Hepatic stellate cell (primary cell): ENCODE results near the gene SH3BGR.
"Not testable (repeated sequence)": the region's sequence is repeated elsewhere in the genome, so short reads cannot be mapped to it uniquely, and the experiment has no call there.

Source experiments
- DNase-seq: peaks from one replicate; pipeline ENCODE4 v3.0.0; 2011; ENCODE audit warnings: low spot score

SH3BGR gene

DNA sequence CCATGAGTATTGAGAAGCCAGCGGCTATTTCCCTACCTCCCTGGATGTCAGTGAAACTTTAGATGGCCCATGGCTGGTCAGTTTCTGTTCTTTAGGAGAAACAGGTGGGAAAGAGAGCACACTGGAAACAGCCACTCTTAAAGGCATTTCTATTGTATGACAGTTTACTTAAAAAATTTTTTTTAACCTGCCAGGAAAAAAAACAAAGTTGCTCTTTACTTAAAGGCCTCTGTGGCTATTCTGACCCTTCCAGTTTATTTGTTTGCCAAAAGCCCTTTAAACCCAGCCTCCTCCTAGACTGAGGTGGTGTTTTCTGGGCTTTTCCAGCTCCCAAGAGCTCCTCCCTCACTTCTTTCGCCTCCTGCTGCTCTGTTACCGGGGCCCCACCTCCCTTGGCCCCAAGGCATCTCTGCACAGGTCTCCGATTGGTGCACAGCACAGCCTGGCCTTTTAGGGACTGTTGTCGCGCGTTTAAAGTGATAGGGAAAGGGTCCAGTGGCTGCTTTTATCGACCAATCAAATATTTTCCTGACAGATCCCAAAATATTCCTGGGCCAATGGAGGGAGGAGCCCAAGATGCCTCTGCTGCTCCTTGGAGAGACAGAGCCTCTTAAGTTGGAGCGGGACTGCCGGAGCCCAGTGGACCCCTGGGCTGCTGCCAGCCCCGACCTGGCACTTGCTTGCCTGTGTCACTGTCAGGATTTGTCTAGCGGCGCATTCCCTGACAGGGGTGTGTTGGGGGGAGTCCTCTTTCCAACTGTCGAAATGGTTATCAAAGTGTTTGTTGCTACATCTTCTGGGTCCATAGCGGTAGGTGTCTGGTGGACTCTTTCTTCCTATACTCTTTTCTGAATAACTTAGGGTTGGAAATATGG, at the start of gene SH3BGR:
Gene SH3BGR, plus strand, starts transcription at position 639 of the 875 bp plus-strand sequence. Its CDS starts 127 bp downstream, at position 766.
- no peak for DNase-seq

DNA sequence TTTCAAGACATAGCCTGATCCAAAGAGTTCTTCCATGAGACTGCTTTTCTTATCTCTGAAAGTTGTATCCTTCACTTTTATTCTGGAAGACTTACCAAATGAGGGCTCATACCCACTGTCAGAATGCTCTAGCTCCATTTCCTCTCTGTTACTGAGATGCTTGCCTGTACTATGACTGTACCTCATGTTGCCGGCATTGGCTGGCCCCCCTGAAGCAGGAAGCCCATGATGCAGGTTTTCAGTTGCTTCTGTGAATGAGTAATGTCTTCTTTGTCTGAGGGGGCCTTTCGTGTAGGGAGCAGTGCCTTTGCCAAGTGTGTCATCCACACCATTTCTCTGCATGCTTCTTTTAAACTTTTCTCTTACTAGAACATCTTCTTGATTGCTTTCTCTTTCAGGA, 45.7 kb upstream of the SH3BGR start:
- DNase-seq: no peak

DNA sequence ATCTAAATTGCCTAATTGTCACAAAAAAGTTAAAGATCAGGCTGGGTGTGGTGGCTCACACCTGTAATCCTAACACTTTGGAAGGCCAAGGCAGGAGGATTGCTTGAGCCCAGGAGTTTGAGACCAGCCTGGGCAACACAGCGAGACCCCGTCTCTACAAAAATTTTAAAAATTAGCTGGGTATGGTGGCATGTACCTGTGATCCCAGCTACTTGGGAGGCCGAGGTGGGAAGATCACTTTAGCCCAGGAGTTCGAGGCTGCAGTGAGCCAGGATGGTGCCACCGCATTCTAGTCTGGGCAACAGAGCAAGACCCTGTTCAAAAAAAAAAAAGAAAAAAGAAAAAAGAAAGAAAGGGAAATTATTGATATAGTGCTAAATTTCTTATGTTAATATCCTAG, 32.6 kb upstream of the SH3BGR start:
- DNase-seq: not testable (repeated sequence)

DNA sequence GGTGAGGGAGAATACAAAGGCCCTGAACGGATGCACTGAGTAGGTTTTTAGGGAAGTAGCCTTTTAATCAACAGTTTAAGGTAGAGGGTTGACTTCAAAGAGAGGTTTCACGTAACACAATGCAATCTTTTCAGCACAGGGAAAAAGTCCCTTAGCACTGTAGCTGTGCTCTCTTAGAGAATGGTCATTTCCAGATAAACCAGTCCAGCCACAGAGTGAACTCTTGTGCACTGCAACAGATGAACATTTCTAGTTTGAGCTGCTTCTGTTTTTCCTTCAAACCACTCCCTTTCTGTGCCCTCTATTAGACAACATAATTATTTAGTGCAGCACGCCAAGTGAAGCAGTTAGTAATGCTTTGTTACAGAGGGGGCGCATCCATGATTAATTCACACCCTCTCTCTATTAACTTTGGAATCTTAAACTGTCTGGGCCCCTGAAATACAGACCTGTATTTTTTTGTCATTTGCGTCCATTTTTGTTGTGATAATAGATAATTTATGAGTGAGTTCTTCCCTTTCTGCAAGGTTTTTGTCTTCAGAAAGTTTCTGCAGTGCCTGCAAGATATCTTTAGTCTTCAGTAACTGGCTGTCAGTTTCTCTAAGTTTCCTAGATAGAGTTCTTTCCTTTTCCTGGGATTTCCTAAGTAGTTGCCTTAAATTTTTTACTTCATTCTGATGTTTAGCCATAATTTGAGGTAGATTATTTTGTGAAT, 29.1 kb upstream of the SH3BGR start:
- no peak for DNase-seq

DNA sequence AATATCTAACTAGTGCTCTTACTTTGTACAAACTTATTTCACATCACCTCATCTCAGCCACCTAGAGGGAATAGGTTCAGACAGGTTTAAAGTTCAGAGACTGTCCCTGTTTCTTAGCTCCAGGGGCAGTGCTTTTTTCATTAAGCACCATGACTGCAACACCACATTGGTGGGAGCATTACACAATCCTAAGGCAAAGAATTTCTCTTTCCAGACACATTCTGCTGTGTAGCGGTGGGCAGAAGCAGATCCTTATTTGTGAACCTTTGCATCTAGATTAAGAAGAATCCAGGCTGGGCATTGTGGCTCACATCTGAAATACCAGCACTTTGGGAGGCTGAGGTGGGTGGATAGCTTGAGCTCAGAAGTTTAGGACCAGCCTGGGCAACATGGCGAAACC, 22.3 kb upstream of the SH3BGR start:
- no peak for DNase-seq

DNA sequence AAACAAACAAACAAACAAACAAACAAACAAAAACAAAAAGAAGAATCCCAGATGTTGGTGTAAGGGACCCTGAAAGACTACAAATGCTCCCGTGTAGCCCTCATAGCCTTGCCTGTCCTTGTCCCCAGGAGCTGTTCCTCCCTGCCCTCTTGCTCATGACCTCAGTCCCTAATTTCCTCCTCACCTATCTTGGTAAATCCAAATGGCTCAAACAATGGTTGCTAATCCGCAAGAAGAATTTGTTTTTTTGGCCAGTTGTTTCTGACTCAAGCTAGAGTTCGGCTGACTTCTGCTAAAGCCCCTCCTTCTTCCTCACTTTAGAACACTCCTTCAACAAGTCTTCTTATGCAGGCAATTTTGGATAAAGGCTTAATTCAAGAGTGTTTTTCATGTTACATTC, 21.8 kb upstream of the SH3BGR start:
- DNase-seq: no peak

DNA sequence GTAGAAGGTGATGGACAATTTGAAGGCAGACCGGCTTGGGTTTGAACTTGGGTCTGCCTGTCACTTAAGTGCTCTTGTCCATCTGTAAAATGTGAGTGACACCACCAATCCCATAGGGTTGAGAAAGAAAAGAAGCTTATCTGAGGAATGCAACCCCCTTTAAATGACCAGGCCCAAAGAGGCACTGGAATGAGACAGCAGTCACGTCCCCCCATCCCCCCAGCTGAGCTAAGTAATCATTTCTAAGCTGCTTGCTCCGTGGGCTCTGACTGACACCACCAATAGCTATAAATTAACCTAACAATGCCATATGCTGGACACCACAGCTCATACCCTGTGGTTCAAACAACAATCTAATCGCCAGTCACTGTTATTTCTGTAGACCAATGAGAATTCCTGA, 21.3 kb upstream of the SH3BGR start:
- no peak for DNase-seq

DNA sequence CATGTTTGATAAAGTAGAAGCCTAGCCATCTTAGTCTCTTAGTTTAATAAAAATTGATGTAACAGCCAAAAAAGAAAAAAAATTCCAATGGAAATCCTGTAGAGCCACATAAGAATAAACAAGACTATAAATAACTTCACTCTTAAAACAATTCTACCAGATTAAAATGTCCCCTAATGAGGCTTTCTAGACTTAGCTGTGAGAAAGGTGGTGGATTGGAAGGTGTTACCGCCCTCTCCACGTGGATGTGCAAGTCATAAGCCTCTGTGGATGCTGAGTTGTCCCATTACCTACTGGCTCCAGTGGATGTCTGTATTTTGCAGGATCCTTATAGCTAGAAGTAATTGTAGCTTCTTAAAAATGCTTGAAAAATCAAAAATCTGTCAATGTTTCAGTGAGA, 20.8 kb upstream of the SH3BGR start:
- no peak for DNase-seq

DNA sequence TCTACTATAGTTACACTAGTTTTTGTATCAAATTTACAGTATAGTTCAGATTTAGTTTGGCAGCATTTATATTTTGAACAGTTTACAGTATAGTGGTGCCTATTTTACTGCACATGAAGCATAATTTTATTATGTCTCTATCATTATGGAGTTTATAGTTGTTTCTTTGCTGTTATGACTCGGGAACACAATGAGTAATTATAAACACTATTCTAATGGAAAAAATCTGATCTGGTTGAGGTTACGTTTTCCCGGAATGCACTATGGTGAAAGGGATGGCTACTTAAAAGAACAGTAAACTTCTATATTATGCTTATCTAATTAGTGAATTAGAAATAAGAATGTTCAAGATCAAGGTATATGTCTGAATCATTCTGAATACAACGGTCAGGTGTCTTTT, 16.8 kb upstream of the SH3BGR start:
- DNase-seq: no peak

DNA sequence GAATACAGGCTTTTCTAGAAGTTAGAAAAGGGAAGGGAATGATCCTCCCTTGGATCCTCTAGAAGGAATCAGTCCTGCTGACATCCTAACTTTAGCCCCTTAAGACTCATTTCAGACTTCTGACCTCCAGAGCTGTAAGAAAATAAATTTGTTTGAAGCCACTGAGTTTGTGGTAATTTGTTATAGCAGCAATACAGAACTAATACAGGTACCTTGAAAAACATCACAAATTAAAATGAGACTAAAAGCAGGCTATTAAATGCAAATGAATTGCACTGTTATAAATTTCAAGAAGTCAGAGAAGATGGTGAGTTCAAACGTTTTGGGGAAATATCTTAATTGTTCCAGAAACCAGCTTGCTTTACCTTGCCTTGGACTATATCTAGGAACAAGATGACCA, 12.5 kb upstream of the SH3BGR start:
- DNase-seq: no peak

DNA sequence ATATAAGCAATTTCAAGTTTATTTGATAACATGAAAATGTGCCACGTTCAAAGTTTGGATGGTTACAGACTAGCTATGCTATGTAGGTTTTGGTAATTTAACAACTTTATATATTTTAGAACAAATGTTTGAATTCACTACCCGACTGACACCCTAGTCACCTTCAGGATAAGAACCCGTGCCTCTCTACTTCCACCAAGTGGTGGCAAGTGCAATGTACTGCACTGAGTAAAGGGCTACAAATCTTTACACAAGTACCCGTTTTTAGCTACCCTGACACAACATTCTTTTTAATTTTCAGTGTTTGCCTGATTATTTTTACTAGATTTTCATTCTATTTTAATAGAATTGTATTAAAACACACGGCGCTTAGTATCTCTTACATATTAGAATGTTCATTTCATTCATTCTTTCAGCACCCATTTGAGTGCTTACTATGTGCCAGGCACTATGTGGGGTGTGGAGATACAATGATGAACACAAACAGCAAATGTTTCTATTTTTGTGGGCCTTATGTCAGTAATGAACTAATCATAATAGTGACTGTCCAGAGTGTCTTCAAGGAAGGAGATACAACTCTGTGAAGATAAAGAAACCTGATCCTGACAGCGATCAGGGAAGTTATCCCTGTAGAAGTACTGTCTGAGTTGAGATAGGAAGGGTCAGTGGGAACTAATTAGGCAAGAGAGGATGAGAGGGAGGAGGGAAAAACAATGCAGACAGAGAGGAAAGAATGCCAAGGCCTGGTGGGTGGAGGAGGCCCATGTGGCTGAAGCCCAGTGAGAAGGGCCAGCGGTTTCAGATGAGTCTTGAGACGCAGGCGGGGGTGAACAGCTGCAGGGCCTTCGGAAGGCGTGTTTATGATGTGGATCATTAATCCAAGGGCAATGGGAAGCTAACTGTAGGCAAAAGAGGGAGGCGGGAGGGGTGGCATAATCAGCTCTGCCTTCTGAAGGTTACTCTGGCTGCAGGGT, 10.0 kb upstream of the SH3BGR start:
- DNase-seq: peak; percentile 53

DNA sequence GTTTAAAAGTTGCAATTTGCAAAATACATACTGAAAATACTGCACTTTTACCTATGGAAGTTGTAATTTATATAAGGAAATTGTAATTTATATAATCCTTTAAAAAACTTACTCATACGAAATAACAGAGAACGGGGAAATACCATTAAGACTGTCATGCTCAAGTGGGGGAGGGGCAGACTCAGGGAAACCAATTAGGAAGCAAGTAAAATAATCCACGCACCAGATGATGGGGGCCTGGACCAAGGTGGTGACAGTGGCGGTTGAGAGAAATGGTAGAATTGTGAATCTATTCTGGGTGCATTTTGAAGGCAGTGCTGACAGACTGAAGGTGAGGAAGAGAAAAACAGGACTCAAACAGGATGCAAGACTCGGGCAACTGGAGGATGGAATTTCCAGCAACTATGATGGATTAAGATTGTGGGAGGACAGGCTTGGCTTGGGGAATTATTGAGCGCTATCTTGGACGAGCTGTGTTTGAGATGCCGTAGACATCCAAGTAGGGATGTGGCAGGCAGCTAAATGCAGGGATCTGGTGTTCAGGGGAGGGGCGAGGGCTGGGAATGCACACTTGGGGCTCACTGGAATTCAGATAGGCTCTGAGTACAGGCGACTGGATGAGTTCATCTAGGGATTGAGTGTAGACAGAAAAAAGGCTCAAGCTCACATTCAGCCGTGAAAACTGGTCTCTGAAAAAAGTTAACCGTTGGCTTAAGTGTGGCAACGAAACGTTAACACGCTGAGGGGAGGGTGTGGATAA, 7.2 kb upstream of the SH3BGR start:
- DNase-seq: peak; percentile 50

DNA sequence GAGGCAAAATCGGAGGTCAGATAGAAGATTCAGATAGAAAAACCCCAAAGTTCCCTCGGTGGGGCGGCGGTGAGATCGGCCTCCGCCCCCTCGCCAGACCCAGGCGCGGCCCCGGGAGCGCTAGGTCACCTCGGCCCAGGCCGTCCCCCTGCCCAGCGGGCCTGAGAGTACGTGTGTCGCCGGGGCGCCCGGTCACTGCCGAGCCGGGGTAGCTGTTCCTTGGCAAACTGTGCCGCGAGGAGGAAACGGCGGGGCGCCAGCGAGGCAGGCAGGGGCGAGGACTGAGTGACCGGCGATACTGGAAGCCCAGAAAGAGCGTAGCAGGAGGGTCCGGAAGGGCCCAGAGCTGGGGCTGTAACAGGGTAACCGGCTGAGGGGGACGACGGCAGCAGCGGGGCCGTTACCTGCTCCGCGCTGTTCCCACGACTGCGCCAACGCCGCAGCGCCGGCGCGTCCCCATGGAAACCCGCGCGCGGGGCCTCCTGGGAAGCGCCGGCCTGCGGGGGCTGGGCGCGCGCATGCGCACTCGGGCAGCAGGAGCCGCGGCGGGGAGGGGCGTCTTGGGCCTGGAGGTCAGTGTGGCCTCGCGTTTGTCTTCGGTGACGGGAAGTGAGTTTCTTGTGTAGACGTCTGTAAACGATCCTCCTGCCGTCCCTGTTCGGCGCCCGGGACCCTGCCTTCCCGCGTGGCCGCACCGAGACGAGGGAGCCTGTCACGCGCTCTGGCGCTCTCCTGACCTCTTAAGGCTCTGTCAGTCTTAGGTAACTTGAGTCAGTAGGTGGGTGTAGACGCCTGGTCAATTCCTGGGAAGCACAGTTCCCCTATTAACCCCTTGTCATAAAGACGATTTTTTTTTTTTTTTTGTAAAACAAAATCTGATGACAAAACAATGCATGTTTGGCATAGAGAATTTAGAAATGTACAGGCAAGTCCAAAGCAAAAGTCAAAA, 6.2 kb upstream of the SH3BGR start, which contains the start of gene LCA5L:
Gene LCA5L, minus strand, starts transcription at position 458 of the 949 bp plus-strand sequence. CDS start 17,285 bp downstream, outside the sequence.
- peak; percentile 94 for DNase-seq

DNA sequence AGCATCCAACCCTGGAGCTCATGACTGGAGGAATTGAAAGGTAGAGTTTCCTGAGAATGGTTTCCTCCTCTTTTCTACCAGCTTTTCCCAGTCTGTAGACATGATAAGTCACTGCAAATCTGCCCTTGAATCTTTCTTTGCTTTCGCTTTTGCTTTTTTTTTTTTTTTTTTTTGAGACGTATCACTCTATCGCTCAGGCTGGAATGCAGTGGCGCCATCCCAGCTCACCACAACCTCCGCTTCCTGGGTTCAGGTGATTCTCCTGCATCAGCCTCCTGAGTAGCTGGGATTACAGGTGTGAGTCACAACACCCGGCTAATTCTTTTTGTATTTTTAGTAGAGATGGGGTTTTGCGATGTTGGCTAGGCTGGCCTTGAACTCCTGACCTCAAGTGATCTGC, 4.5 kb upstream of the SH3BGR start:
- no peak for DNase-seq

DNA sequence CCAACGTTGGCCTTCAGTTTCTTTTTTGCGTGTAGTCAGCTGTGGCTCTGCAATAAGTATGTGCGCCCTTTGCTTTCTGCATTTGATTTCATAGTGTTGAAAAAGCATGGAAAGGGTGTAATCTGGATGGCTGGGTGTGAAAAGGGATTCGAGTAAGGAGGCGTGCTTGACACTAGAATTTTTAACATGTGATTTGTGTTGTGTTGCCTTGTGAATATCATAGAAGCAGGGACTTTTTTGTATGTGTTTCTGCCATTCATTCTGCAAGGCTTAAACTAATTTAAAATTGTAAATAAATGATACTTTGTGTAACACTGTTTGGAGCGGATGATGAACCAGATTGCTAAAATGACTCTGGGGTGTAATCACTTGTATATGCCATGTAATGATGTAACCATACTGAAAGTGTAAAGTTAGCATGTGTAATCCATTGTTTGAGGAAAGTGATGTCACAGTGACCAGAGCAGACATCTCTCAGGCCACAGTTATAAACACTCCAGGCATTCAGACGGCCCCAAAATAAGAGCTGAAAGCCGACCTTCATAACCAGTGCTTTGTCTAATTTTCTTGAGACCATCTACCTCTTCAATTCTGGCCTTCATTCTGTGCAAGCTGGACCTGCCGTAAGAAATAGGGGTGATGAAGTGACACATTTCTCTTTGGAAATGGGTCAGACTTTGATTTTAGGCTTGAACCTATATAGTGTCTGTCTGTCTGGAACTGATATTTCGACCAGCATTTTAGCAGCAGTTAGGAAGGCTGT, 618 bp downstream of the SH3BGR start:
- DNase-seq: no peak

DNA sequence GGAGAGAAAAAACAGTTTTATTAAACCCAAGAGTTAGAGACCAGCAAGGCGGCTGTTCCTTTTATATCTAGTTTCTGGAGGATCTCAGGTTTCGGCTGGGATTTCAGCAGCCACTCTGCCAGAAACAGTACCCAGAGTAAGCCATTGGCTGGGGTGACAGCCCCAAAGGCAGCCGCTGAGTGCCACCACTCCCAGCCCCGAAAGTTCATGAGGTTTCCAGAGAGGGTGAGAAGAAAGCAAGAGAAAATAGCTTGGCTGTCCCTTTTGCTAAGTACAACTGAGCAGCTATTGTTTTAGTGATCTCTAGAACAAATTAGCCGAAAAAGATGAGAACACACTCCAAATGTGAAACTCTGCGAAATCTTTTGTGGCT, 1.2 kb downstream of the SH3BGR start:
- no peak for DNase-seq

DNA sequence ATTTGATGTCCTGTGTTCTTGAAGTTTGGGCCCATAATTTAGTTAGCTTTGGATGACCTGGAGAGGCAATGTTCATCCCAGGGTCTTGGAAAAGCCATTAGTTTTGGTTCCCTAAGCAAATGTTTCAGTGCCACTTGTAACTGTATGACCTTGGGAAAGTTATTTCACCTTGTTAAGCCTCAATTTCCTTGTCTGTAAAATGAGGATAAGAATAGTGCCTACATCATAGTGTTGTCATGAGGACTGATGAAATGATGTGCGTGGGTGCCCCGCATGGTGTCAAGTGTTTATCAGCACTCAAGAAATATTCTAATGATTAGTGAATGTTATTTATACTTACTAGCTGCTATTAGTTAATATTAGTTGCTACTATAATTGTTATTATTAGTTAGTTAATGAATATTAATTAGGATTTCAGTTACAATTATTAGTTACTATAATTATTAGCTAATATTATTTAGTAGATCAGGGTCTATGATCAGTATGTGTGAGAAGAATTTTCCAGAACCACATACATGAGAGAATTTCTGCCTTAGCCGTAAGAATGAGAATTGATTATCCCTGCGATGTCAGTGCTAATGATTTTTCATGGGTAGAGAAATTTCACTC, 1.9 kb downstream of the SH3BGR start:
- DNase-seq: no peak

DNA sequence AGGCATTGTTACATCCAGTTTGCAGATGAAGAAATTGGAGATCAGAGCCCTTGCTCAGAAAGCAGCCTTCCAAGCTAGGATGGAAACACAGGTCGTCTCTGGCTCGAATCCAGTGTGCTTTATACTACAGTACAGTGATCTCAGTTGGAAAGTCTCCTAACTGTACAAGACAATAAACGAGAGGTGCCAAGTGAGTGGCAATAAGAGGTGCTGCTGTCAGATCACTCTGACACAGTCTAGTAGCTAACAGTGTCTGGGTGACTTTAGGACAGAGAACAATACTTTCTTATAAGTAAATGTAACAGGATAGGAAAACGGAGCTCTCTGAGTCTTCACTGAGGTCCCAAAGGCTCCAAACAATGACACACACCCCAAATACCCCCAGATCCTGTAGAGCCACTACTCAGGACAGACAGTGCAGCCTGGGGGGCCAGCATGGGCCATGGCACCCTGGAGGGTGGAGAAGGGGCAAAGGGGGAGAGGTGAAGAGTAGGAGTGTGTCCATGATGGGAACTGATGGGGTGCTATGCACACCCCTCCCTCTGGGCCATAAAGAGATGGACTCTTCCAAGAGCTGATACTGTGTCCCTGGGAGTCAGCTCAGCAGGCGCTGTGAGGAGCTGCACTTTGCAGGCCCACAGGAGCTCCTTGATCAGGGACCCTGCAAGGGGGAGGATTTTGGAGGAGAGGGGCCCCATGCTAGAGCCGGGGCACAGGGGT, 3.3 kb downstream of the SH3BGR start:
- no peak for DNase-seq
